Posterior cingulate gyrus (tissue), 11 donors: ENCODE data around the gene HELZ.
A peak's percentile ranks its signal among the peaks of the same experiment; 100 is the strongest.

Experiments
- DNase-seq, 10 donors: peaks; one replicate each; pipeline versions ENCODE4 v3.0.0 to v3.0.0-alpha.2; 2020 to 2021; ENCODE audit warnings: mixed read lengths in 3 of 10
- intact Hi-C: fragments of 100-400 bp; cut with DNase I; formaldehyde crosslinking; loops from one replicate; pipeline ENCODE4 v1.15.1; 2023

Gene HELZ

GRCh38 chr17:67055811-67056745, 188.9 kb downstream of the HELZ start:
- intact Hi-C loops: no loop called here
- DNase-seq: no peak

- no peak for DNase-seq
- intact Hi-C loops: no loop called here
These were observed 190.0 kb downstream of the HELZ start for GRCh38 chr17:67055041-67055443.

GRCh38 chr17:67054608-67055007, 190.4 kb downstream of the HELZ start:
- no peak for DNase-seq
- intact Hi-C loops: no loop called here

GRCh38 chr17:67054011-67054591, 190.9 kb downstream of the HELZ start:
- no peak for DNase-seq
- intact Hi-C loops: no loop called here

GRCh38 chr17:67053438-67054000, 191.5 kb downstream of the HELZ start:
- intact Hi-C loops: no loop called here
- DNase-seq: no peak

GRCh38 chr17:67052720-67053437, 192.1 kb downstream of the HELZ start:
- intact Hi-C loops: no loop called here
- peak in 1 of 10 donors; percentile 27 for DNase-seq

- DNase-seq: no peak
- intact Hi-C loops: no loop called here
These were observed 193.2 kb downstream of the HELZ start for GRCh38 chr17:67051837-67052236.

- DNase-seq: no peak
- intact Hi-C loops: no loop called here
These were observed 193.8 kb downstream of the HELZ start for GRCh38 chr17:67051155-67051538.

GRCh38 chr17:67050471-67051154, 194.4 kb downstream of the HELZ start:
- peak in 1 of 10 donors; percentile 33 for DNase-seq
- intact Hi-C loops: no loop called here

- intact Hi-C loops: no loop called here
- DNase-seq: peak in 1 of 10 donors; percentile 10
These were observed 194.9 kb downstream of the HELZ start for GRCh38 chr17:67050066-67050465.

GRCh38 chr17:67049025-67049739, 195.8 kb downstream of the HELZ start:
- DNase-seq: no peak
- intact Hi-C loops: no loop called here

- DNase-seq: no peak
- intact Hi-C loops: no loop called here
These were observed 197.6 kb downstream of the HELZ start for GRCh38 chr17:67047382-67047781.

GRCh38 chr17:67046398-67046797, 198.6 kb downstream of the HELZ start:
- intact Hi-C loops: no loop called here

GRCh38 chr17:67044940-67045339, 200.1 kb downstream of the HELZ start:
- peak in 2 of 10 donors; percentile 8 to 32 for DNase-seq
- intact Hi-C loops: no loop called here

More at GRCh38 chr17:67046398-67046797, 198.6 kb downstream of the HELZ start:
- DNase-seq: peak in 1 of 10 donors; percentile 1

- intact Hi-C loops: no loop called here
- DNase-seq: peak in 2 of 10 donors; percentile 81 to 83
These were observed 200.8 kb downstream of the HELZ start, which contains the start of gene CACNG1 for GRCh38 chr17:67044016-67044772. Gene CACNG1 (plus strand): TSS chr17:67044554. CDS start chr17:67044661, 107 bp downstream.

GRCh38 chr17:67043283-67043682, 201.7 kb downstream of the HELZ start:
- DNase-seq: peak in 2 of 10 donors; percentile 9 to 24
- intact Hi-C loops: no loop called here

- intact Hi-C loops: no loop called here
These were observed 202.8 kb downstream of the HELZ start for GRCh38 chr17:67041941-67042899.

More at GRCh38 chr17:67041941-67042899, 202.8 kb downstream of the HELZ start:
- DNase-seq: peak in 2 of 10 donors; percentile 36 to 45
